WERI-Rb-1 (cell line): ENCODE results near the gene ZFYVE28.

ENCODE experiments used
- DNase-seq: peaks from one replicate; pipeline ENCODE4 v3.0.0-alpha.2; 2020
- H3K27ac ChIP-seq: fragments of 250-450 bp; sonication (Bioruptor Pico); 2 replicates; pipeline ENCODE4 v1.5.1; 2020; ENCODE audit warnings: mild to moderate bottlenecking, moderate library complexity
- H3K27me3 ChIP-seq: fragments of 250-450 bp; sonication (Bioruptor Pico); 2 replicates; pipeline ENCODE4 v1.5.1; 2021; ENCODE audit warnings: mild to moderate bottlenecking, low read depth, moderate library complexity; ENCODE audit not compliant: insufficient read depth, severe bottlenecking
- H3K36me3 ChIP-seq: fragments of 250-450 bp; sonication (Bioruptor Pico); 2 replicates; pipeline ENCODE4 v1.5.1; 2020; ENCODE audit warnings: mild to moderate bottlenecking, moderate library complexity
- H3K4me3 ChIP-seq: 2 replicates; pipeline ENCODE4 v1.5.1; 2011; ENCODE audit warnings: low read depth, mild to moderate bottlenecking, control low read depth, low read length
- H3K9me3 ChIP-seq: fragments of 250-450 bp; sonication (Bioruptor Pico); 2 replicates; pipeline ENCODE4 v1.5.1; 2021; ENCODE audit warnings: mild to moderate bottlenecking, moderate library complexity; ENCODE audit not compliant: severe bottlenecking
- TF ChIP-seq, protein P1 (sequence below): IDR thresholded peaks from 2 replicates; pipeline ENCODE4 v1.5.1; 2011; ENCODE audit warnings: low read depth, mild to moderate bottlenecking, control low read depth, inconsistent platforms, low read length

The ZFYVE28 gene

DNA sequence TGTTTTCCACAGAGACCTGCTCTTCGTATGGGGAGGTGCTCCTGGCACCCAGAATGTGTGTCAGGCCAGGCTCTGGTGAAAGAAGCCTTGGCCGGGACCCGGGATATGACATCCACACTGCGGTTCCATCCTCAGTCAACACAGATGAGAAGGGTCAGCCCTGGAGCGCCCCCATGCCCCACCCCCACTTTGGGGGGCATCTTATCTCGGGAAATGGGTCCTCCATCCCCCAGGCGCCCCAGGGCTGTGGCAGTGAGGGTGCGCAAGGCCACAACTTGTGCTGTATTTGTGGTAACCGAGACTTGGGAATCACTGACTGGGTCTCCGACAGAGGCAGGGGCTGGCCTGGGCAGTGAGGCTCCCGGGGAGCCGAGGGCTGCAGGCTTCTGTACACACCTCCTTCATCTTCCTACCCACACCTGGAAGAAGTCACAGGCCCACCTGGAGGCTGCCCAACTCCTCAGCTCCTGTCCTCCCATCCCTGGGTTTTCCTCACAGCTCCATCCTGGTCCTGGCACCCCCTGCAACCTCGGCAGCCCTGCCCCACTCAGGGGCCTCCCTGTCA is 8.3 kb upstream of the ZFYVE28 start:
- H3K36me3 ChIP-seq, result no peaks in the 10 kb centered on the region
- no peak for DNase-seq
- no peaks in the 10 kb centered on the region for H3K9me3 ChIP-seq
- H3K27me3 ChIP-seq, result no peaks in the 10 kb centered on the region
- no peak overlapping the region for H3K4me3 ChIP-seq
- H3K27ac ChIP-seq, result no peak overlapping the region
- TF ChIP-seq, protein P1, sequence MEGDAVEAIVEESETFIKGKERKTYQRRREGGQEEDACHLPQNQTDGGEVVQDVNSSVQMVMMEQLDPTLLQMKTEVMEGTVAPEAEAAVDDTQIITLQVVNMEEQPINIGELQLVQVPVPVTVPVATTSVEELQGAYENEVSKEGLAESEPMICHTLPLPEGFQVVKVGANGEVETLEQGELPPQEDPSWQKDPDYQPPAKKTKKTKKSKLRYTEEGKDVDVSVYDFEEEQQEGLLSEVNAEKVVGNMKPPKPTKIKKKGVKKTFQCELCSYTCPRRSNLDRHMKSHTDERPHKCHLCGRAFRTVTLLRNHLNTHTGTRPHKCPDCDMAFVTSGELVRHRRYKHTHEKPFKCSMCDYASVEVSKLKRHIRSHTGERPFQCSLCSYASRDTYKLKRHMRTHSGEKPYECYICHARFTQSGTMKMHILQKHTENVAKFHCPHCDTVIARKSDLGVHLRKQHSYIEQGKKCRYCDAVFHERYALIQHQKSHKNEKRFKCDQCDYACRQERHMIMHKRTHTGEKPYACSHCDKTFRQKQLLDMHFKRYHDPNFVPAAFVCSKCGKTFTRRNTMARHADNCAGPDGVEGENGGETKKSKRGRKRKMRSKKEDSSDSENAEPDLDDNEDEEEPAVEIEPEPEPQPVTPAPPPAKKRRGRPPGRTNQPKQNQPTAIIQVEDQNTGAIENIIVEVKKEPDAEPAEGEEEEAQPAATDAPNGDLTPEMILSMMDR, result no peak

DNA sequence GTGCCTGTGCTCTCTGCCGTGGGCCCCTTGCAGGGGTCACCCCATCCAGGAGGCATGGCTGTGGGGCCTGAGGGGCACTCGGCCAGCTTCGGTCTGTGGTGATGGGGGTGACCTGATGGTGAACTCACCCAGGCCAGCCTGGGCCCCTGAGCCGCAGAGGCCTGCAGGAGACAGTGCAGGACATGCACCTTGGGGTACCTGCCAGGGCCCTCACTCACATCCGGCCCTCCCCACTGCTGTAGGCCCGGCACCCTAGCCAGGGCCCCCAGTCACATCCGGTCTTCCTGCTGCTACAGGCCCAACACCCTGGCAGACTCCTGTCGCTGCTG is 7.6 kb upstream of the ZFYVE28 start:
- Histone ChIP-seq H3K9me3 (no peaks in the 10 kb centered on the region), H3K4me3 (no peak overlapping the region), H3K27ac (no peak overlapping the region), H3K36me3 (no peaks in the 10 kb centered on the region), H3K27me3 (no peaks in the 10 kb centered on the region)
- no peak for DNase-seq
- TF ChIP-seq, protein P1, result no peak

DNA sequence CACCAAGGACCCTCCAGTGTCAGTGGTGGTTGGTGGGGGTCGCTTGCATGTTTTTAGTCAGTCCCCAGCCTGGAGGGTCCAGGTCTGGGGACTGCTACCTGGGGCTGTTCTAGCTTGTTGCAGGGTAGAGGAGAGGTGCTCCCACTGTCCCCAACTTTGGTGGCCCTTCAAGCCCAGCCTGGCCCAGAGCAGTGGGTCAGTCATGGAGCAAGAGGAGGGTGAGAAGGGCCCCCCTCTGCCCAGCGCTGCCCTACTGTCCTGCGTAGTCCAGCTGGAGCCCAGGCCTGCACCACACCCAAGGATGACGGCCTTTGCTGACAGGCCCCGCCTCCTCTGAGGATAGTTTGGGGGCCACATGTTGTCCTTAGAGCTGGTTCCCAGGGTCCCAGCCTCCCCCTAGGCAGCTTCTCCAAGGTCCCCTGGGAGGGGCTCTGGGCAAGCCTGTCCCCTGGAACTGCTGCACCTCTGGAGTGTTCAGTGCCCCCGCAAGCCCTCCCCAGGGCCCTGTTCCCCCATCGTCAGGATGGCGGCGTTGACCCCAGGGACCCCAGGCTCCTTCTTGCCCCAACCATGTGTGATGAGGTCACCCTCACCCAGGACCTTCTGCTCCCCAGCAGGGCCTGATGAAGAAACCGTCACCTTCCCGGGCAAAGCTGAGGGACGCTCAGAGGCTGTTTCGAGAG is 7.1 kb upstream of the ZFYVE28 start:
- Histone ChIP-seq H3K27me3 (no peaks in the 10 kb centered on the region), H3K36me3 (no peaks in the 10 kb centered on the region), H3K27ac (no peak overlapping the region), H3K4me3 (no peak overlapping the region), H3K9me3 (no peaks in the 10 kb centered on the region)
- DNase-seq, result no peak
- TF ChIP-seq, protein P1, result no peak

DNA sequence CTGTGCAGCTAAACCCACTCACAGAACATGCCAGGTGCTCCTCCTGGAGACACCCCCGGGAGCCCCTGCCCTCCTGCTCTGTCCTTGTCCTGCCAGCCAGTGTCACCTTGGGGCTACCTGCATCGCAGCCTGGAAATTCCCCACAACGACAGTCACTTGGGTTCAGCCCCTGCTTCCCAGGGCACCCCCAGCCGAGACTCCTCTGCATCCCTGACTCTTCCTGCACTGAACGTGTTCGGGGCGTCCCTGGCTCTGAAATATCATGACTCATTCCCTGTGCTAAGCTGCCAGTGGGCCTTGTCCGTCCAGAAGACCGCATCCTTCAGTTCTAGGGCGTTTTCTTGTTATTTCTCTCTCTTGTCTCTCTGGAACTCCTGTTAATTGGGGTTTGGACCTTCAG is 6.1 kb upstream of the ZFYVE28 start:
- H3K4me3 ChIP-seq, result no peak overlapping the region

DNA sequence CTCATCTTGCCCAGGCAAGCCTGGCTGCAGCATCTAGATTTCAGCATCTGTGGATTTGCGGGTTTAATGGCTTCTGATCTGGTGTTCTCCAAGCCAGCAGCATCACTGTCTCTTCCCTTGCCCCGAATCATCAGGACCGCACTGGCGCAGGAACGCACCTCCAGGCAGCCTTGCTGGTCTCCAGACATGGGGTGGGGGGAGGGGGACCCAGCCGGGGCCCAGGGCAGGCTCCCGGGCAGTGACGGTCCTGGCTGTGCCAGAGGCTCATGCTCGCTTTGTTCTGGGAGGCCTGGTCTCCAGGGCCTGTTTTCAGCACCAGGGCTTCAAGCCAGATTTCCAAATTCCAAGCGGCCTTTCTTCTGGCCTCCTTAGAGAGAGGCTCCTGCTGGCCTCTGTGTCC is 5.2 kb upstream of the ZFYVE28 start:
- no peaks in the 10 kb centered on the region for H3K36me3 ChIP-seq
- no peak for DNase-seq
- TF ChIP-seq, protein P1, result no peak
- H3K9me3 ChIP-seq, result no peaks in the 10 kb centered on the region
- no peak overlapping the region for H3K4me3 ChIP-seq
- H3K27me3 ChIP-seq, result peaks cover 12% of the 10 kb centered on the region
- H3K27ac ChIP-seq, result no peak overlapping the region

More for the DNA sequence above, 6.1 kb upstream of the ZFYVE28 start:
- H3K36me3 ChIP-seq, result no peaks in the 10 kb centered on the region
- DNase-seq, result no peak
- H3K27ac ChIP-seq, result no peak overlapping the region
- no peaks in the 10 kb centered on the region for H3K9me3 ChIP-seq
- TF ChIP-seq, protein P1, result no peak
- peaks cover 9% of the 10 kb centered on the region for H3K27me3 ChIP-seq

DNA sequence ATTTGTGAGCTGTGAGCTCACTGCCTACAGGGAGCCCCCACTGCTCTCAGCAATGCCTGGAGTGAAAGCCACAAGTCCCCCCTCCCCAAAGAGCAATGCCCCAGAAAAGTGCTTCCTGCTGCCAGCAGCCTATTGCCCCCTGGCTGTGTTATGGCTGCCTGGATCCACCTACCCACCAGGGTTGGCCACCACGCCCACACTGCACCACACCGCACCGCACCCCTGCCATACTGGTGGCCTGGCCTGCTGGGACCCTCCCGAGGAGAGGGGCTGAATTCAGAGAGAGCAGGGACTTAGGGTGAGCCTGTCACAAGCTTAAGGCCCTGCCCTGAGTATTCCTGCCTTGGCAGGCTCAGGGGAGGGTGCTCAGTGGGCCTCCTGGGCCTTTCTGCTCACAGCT is 4.6 kb upstream of the ZFYVE28 start:
- Histone ChIP-seq H3K36me3 (no peaks in the 10 kb centered on the region), H3K4me3 (no peak overlapping the region), H3K27ac (no peak overlapping the region), H3K9me3 (no peaks in the 10 kb centered on the region), H3K27me3 (peaks cover 12% of the 10 kb centered on the region)
- DNase-seq, result no peak
- TF ChIP-seq, protein P1, result no peak
